HG03521 (cell line): ENCODE measurements around the gene GPT2.
"Not testable (repeated sequence)": the region's sequence is repeated elsewhere in the genome, so short reads cannot be mapped to it uniquely, and the experiment has no call there.

Experiments used
- ATAC-seq: cut with Tn5 transposase; IDR thresholded peaks from one replicate; pipeline ENCODE4 v1.9.1; 2021; ENCODE audit warnings: mild to moderate bottlenecking, moderate library complexity; ENCODE audit not compliant: unreplicated experiment

The GPT2 gene

DNA sequence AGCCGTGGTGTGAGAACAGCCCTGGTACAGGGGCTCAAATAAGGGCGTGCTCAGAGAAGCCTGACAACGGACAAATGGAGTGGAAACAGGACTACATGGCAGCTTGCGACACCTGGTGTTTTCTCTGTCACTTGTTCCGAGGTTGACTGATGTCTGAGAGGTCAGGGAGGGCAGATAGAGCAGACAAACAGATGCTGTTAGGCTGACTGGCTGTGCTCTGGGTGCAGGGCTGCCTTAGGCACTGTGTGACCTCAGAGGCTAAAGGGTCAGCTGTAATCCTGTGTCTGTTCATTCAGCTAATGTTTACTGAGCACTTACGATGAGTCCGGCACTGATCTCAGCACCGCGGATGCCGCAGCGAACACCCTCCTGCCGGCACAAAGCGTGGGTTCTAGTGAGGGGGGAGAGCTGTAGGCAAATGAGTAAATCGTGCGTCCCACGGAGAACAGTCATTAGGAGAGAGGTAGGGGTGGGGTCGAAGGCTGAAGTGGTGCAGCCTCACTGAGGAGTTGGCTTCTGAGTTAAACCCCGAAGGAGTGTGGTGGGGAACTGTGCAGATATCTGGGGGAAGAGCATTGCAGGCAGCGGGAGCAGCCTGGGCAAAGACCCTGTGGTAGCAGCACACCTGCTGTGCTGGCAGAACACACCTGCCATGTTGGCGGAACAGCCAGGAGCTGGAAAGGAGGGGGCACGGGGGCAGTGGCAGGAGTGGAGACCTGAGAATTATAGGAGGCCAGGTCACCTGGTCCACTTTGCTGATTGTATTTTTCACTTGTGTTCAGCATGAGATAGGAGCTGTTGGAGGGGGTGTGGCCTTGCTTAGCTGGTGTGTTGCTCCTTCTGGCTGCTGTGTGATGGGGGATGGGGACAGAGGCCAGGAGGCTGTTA is 35.0 kb downstream of the GPT2 start:
- ATAC-seq: peak; percentile 77

DNA sequence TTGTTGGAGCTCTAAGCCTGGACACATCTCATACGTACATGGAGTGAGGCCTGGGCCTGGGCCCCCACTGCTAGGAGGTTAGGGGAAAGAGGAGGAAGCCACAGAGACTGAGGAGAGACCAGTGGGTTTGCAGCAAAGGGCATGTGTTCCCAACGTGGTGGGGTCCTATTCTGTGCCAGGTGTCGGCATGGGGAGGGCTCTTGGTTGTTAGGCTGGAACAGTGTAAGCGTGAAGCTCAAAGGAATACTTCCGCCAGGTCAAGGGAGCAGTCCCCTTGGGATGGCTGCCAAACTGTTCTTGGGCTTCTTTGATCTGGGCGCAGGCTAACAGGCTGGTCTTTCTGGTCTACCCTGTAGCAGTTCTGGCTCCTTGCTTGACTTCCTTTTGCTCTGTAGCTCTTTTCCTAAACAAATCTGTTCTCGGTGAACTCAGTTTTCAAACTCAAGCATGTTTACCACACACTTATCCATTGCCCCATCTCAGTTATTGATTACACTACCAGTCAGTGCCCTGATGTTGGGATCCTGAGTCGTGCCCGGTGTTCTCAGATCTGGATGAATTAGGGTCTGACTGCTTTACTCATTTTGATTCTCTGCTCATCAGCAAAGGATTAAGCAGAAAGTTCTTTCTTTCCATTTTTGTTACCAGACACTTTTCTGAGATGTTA is 36.4 kb downstream of the GPT2 start:
- no peak for ATAC-seq

DNA sequence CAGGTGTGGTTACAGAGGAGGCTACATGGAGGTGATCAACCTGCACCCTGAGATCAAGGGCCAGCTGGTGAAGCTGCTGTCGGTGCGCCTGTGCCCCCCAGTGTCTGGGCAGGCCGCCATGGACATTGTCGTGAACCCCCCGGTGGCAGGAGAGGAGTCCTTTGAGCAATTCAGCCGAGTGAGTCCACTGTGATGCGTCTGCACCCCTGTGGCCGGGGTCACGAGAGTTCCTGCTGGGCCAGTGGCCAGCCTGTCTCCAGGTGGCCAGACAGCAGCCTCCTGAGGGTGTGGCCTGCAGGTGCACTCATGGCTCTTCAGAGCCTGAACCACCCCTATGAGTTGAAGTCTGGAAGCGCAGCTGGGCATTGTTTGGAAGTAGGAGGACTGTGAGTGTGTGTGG is 38.1 kb downstream of the GPT2 start:
- no peak for ATAC-seq

DNA sequence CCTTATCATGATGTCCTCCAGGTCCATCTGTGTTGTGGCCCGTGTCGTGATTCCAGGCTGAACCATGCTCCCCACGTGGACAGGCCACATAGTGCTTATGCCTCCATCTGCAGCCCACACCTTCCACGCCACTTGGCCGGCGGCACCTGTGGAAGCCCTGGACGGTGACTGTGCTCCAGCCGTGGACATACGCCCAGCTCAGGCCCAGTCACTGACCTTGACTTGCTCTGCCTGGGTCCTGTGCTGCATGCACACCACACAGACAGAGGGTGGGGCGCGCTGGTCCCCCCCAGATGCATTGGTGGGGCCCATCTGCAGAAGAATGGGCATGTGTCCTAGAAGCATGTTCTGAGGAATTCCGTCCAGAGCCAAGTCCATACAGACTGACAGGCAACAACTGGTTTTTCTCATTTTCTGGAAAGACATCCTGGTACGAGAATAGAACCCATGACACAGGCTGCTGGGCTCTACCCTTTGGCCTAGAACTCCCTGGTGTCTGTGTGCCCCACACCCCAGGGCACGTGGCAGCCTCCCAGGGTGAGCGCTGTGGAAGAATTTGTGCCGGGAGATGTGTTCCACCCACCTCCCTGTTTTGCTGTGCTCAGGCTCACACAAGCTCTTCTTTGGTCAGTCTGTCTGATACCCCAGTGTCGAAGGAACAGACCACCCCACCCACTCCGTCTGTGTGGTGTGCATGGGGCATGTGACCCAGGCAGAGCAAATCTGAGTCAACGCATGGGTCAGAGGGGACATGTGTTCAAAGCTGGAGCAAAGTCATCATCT is 39.5 kb downstream of the GPT2 start:
- ATAC-seq: no peak

DNA sequence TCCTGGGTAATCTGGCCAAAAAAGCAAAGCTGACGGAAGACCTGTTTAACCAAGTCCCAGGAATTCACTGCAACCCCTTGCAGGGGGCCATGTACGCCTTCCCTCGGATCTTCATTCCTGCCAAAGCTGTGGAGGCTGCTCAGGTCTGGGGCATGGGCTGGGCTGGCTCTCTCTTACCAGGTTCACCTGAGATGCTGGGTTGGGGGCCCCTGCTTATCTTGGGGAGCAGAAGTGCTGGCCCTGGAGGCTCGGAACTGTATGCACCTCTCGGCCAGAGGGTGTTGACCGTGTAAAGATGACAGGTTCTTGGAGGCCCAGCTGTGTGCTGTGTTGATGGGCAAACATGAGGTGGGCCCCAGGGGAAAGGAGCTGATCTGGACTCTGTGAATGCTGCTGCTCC is 40.2 kb downstream of the GPT2 start:
- ATAC-seq: no peak

DNA sequence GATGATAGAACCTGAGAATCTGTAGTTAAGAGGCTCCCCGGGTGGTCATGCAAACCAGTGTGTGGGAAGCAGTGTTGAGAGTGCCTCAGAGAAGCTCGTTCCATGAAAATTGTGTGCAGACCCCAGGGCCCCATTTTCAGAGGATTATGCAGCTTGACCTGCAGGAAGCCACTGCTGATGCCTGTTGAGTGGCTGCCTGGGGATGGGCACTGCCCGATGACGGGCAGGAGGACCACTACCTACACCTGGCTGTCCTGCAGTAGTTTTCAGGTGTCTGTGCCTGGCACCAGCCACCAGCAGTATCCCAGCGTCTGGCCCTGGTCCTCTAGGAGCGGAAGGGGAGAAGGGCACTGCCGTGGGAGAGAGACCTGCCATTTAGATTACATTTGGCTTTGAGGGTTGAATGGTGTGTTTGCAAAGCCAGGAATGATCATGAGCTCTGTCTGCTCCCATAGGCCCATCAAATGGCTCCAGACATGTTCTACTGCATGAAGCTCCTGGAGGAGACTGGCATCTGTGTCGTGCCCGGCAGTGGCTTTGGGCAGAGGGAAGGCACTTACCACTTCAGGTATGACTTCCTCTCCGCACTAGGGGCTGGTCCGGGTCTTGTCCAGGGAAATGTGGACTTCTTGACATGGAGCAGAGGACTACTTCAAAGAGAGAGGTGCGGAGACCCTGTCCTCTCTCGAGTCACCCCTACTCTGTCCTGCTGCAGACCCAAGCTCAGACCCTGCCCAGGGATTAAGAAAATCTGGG is 42.5 kb downstream of the GPT2 start:
- no peak for ATAC-seq

DNA sequence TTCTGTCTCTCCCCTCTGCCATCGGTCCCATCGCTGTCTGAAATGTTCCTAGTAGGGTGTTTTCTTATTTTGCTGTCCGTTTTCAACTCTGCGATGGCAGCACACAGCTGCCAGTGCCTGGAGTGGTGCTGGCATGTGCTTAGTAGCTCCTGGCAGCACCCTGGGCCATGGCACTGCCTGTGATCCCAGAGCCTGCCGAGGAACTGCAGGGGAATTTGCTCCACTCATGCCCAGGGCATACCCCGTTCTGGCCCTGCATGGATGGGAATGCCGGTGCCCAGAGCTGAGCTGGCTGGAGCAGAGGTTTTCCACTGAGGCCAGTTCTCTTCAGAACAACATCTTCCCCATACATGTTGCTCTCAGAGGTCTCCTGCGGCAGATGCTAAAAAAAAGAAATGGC is 43.1 kb downstream of the GPT2 start:
- no peak for ATAC-seq

DNA sequence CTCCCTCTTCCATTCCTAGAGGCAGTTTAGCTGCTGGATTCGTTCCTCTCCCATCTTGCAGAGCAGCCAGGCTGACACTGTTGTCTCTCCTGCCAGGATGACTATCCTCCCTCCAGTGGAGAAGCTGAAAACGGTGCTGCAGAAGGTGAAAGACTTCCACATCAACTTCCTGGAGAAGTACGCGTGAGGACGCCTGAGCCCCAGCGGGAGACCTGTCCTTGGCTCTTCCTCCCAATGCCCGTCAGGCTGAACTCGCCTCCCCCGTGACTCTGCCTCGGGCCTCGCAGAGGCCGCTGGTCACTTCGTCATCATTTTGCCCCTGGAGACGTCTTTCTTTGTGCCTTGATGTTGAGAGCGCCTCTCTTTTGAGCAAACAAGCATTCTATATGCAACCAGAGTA is 44.6 kb downstream of the GPT2 start:
- ATAC-seq: no peak

DNA sequence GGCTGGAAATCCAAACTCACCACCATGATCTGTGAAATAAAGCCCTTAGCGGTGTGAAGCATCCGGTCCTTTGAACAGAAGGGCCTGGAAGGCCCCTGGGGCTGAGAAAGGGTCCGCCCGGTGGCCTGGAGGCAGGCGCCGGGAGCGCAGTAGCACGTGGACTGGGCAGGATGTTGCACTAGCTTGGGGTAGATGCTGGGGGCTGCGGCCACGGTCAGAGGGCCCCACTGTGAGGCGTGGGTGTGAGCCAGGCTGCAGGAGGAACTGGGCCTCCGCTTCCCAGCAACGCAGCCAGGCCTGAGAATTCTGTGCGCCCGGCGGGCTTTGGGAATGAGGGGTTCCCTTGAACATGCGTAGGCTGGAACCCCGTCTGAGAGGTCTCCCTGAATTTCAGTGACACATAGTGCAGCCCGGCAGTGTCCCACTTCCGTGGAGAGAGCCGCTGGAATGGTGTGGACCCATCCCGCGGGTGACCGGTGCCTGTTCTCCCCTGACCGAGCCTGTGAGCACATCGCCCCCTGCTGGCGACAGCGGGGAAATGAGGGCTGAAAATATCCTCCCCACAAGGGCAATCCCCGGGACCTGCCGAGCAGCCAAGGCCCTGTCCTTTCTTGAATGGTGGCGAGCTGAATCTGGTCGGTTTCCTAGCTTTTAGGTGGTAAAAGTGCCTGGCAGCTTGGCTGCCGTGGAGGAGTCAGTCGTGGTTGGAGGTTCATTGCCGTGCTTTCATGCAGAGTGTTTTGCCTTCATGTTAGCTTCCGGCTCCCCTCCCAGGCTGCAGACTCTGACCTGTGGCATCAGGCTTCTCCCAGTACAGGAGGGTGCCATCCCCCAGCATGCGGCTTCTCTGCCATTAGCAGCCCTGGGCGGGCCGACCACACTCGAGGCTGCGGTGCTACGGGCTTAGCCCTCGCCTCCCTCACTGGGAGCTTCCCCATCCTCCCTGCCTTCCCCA is 45.5 kb downstream of the GPT2 start:
- ATAC-seq: no peak

DNA sequence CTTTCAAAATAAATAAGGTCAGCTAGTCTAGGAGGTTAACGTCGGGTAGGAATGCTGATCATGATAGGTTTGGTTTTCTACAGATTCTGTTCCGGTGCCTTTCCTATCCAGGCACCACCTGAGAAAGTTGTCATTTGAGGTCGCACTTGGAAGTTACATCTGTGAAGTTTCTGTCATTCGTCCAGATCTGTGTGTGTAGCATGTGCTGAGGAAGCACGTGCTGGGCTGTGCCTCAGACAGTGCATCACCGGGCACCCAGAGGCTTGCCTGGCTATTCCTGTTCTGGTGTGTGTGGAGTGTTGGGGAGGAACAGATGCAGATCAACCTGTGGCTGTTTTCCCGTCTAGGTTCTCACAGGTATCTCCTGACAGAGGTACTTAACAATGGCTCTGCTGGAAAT is 46.7 kb downstream of the GPT2 start:
- no peak for ATAC-seq

DNA sequence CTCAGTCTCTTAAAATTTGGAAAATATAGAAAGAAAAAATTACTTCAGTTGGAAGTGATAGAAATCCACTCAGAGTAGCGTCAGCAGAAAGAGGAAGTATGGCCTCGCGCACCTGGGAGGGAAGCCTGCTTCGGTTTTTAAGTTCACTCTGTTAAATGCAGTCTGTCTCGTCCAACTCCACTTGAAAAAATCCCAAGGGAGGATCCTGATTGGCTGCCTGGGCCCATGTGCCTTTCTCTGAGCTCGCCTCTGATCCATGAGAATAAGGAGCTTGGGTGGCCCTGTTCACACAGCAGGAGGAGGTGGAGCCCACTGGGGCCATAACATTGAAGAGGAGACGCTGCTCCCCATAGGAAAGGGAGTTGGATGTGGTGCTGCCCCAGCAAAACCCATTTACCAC is 48.6 kb downstream of the GPT2 start:
- ATAC-seq: no peak

DNA sequence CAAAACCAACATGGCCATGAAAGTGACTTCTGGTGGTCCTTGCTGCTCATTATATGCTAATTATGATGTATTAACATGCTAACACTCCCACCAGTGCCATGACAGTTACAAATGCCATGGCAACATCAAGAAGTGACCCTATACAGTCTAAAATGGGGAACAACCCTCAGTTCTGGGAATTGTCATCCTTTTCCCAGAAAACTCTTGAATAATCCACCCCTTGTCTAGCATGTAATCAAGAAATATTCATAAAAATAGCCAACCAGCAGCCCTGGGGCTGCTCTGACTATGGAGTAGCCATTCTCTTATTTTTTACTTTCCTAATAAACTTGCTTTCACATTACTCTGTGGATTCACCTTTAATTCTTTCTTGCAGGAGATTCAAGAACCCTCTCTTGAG is 53.4 kb downstream of the GPT2 start:
- ATAC-seq: no peak

DNA sequence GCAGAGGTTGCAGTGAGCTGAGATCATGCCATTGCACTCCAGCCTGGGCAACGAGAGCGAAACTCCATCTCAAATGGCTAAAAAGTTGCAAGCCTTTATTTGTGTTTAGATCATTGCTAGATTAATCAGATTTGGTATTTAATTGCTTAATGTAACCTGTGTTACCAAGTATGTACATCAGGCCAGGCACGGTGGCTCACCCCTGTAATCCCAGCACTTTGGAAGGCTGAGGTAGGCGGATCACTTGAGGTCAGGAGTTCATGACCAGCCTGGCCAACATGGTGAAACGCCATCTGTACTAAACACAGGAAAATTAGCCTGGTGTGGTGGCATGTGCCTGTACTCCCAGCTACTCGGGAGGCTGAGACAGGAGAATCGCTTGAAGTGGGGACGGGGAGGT is 60.6 kb downstream of the GPT2 start:
- not testable (repeated sequence) for ATAC-seq

DNA sequence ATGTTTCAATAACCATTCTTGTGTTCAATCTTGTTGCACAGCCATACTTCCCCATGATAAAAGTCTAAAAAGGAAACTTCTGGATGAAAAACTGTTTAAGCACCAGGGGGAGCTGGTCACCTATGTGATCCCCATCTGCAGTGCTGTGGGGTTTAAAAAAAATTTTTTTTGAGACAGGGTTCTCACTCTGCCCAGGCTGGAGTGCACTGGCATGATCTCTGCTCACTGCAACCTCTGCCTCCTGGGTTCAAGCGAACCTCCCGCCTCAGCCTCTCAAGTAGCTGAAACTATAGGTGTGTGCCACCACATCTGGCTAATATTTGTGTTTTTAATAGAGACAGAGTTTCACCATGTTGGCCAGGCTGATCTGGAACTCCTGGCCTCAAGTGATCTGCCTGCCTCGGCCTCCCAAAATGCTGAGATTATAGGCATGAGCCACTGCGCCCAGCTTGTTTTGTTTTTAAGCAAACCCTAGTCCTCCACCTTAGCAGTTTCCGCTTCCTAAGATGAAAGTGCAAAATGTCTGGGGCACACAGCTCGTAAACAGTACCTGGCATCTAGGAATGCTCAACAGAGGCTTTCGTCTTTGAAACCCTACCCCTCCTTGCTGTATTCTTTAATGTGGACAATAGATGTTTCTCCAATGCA is 63.9 kb downstream of the GPT2 start:
- ATAC-seq: peak; percentile 50

DNA sequence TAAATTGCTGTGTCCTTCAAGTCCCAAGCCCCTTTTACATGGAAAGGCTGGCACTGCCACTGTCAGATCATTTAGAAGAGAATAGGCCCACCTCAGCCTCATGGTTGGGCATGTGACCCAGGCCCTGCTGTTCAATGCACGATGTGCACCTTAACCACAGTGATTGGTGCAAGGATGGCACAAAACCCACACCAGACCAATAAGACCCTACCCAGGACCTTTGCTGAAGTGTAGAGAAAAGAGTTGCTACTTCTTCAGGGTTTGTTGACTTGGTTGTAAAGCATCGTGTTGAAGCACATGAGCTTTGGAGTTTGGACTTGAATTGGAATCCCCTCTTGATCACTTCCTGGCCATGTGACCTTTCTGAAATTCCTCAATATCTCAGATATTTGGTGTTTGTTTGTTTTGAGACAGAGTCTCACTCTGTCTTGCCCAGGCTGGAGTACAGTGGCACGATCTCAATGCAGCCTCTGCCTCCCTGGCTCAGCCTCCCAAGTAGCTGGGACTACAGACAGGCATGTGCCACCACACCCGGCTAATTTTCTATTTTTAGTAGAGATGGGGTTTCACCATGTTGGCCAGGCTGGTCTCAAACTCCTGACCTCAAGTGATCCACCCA is 64.5 kb downstream of the GPT2 start:
- ATAC-seq: no peak

DNA sequence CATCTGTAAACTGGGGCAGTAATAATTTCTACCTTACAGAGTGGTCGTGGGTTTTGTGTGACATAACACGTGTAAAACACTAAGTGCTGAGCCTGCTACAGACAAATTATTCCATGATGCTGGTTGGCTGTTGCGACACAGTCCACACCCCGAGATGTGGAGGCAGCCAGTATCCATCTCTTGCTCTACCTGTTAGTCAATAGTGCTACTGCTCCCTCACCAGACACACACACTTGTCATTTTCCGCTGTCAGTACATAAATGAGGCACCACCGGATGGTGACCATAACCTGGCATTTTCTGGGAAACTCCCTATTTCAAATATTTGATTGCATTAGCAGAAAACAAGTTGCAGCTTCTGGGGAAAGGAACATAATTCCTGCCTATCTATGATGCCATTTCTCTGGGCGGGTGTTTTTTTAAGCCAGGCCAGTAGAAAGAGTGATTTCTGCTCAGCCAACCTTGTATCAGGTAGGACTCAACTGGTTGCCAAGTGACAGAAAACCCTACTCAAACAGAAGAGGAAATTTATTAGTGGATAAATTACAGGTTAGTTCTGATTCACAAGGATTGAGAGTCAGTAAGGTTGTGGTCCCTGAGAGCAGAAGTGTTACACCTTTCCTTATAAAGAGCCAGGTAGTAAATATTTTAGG is 65.2 kb downstream of the GPT2 start:
- ATAC-seq: no peak

DNA sequence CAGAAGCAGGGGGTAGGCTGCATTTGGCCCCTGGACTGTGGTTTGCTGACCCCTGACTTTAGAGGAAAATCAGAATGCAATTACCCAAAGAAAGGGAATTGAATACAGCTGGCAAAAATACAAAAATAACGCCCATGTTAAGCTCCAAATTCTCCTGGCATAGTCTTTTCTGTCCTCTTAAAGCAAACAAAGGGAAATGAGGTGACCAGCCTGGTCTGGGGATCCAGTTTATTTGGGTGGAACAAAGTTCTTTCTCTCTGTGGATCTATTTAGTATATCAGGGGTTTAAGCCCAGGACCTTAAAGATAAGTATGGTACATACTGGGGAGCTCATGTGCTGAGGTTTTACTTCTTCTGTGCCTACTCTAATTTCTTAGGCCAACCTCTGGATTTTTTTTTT is 65.8 kb downstream of the GPT2 start:
- no peak for ATAC-seq

DNA sequence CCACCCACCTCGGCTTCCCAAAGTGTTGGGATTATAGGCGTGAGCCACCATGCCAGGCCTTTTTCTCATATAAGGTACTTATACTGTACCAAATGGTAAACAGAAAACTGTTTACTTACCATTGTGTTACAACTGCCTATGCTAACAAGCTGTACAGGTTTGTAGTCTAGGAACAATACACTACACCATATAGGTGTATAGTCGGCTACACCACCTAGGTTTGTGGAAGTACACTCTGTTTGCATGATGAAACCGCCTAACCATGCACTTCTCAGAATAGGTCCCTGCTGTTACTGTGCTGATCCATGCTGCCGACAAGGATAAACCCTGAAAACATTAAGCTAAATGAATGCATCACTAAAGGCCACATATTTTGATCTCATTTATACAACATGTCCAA is 70.4 kb downstream of the GPT2 start:
- ATAC-seq: no peak
